Gastrocnemius medialis (tissue), 4 donors: Measurements from ENCODE around the gene RBM42.

Source experiments
- POLR2A ChIP-seq, 2 donors: fragments of 450-650 bp; IDR thresholded peaks; one replicate each; pipeline ENCODE4 v1.6.1; 2017; ENCODE audit warnings: antibody characterized with exemption in 2 of 2, mild to moderate bottlenecking in 2 of 2, moderate library complexity in 2 of 2
- TF ChIP-seq, protein P1 (sequence below), 5 experiments: fragments of 450-650 bp in 3 of 5; fragments of 200-600 bp in 2 of 5; sonication (generic) in 2 of 5; IDR thresholded peaks in 4 of 5; conservative IDR thresholded peaks in 1 of 5; 1 replicate in 4 of 5; 2 replicates in 1 of 5; pipeline ENCODE4 v1.5.1; 2016 to 2019; ENCODE audit warnings: antibody characterized with exemption in 5 of 5, mild to moderate bottlenecking in 3 of 5, moderate library complexity in 3 of 5

DNA sequence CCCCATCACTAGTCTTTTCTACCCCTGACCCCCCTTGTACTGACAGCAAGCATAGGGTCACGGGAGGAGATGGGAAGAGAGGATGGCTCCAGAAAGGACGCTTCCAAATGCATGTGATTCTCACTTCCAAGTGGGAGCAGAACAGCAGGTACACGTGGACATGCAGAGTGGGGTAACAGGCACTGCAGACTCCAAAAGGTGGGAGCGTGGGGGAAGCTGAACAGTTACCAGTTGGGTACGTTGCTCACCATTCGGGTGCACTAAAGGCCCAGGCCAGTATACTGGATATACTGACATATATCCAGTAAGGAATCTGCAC, 10.4 kb downstream of the RBM42 start:
- TF ChIP-seq POLR2A (IDR thresholded peaks at IDR 0.05) = no peak
- TF ChIP-seq, protein P1, sequence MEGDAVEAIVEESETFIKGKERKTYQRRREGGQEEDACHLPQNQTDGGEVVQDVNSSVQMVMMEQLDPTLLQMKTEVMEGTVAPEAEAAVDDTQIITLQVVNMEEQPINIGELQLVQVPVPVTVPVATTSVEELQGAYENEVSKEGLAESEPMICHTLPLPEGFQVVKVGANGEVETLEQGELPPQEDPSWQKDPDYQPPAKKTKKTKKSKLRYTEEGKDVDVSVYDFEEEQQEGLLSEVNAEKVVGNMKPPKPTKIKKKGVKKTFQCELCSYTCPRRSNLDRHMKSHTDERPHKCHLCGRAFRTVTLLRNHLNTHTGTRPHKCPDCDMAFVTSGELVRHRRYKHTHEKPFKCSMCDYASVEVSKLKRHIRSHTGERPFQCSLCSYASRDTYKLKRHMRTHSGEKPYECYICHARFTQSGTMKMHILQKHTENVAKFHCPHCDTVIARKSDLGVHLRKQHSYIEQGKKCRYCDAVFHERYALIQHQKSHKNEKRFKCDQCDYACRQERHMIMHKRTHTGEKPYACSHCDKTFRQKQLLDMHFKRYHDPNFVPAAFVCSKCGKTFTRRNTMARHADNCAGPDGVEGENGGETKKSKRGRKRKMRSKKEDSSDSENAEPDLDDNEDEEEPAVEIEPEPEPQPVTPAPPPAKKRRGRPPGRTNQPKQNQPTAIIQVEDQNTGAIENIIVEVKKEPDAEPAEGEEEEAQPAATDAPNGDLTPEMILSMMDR (IDR thresholded peaks at IDR 0.05 in 4 of 5, conservative IDR thresholded peaks at IDR 0.05 in 1 of 5) = no peak
